Measurements from ENCODE around the gene CELF4. TPM values are rescaled to one million over a fixed set of nuclear protein-coding genes. Genes with fewer than 3 reads are reported as not detected.

Gene CELF4
- total RNA-seq, 6 donors from 2014 or later, result 0.15 to 1.4 (median 0.81) TPM; not detected in 1

DNA sequence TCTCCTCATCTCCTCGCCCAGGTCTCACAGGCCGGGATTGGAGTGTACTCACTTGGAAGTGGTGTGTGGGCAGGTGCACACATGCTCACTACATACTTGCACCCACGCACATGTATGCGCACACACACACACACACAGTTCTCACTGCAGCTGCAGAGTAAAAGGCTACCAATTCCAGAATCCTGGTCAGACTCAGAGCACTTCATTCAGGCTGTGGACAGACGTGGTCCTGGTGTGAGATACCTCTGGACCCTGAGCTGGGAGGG is 19.4 kb downstream of the CELF4 start:
- WGBS, 2 donors, result 86 to 90% methylated on average over 5 of the region's 5 CpGs
- TF ChIP-seq POLR2AphosphoS5 (IDR thresholded peaks at IDR 0.05) (no peak), EP300 (IDR thresholded peaks at IDR 0.05) (no peak), POLR2A (IDR thresholded peaks at IDR 0.05) (no peak)
- TF ChIP-seq, protein P1, sequence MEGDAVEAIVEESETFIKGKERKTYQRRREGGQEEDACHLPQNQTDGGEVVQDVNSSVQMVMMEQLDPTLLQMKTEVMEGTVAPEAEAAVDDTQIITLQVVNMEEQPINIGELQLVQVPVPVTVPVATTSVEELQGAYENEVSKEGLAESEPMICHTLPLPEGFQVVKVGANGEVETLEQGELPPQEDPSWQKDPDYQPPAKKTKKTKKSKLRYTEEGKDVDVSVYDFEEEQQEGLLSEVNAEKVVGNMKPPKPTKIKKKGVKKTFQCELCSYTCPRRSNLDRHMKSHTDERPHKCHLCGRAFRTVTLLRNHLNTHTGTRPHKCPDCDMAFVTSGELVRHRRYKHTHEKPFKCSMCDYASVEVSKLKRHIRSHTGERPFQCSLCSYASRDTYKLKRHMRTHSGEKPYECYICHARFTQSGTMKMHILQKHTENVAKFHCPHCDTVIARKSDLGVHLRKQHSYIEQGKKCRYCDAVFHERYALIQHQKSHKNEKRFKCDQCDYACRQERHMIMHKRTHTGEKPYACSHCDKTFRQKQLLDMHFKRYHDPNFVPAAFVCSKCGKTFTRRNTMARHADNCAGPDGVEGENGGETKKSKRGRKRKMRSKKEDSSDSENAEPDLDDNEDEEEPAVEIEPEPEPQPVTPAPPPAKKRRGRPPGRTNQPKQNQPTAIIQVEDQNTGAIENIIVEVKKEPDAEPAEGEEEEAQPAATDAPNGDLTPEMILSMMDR (IDR thresholded peaks at IDR 0.05), result no peak
- ATAC-seq (ENCODE audit: low FRiP score in 2 of 2), result no peak
- no peaks in the 10 kb centered on the region for H3K9me3 ChIP-seq
- H3K36me3 ChIP-seq, result no peaks in the 10 kb centered on the region
- no peaks in the 10 kb centered on the region for H3K27me3 ChIP-seq
- no peak overlapping the region for H3K27ac ChIP-seq
- no peak for DNase-seq
- H3K4me3 ChIP-seq, result no peak overlapping the region
- no peaks in the 10 kb centered on the region for H3K4me1 ChIP-seq

DNA sequence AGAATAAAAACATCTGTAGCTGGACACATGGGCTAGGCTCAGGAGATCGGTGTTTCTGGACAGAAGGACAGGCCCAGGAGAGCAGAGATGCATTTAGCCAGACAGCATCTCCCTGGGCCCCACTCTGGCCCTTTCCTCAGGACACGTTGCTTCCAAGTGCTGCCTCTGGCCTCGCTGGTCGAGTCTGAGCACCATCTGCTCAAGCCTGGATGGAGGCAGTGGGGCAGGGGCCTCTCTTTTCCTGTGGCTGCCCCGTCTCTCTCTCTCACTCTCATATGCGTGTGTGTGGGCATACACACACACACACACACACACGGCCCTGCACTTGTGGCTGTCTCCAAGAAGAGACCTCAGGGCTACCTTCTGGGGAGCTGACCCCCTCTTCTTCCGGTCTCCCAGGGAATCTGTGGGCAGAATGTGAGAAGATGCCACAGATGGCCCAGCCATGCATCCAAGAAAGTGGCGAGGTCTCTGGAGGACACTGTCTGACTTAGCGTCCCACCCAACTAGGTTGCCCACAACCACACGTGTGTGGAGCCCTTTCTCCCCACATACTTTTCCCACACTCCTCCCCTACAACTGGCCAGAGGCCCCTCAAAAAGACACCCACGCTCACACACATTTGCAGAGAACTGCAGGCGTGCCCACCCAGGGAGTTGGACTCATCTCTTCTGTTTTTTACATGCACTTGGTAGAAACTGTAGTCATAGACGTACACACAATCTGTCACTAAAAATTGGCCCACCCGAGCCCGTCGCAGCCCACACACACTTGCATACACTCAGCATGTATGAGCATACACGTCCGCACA is 19.9 kb downstream of the CELF4 start:
- Histone ChIP-seq H3K27ac (no peak overlapping the region), H3K27me3 (no peaks in the 10 kb centered on the region), H3K4me3 (no peak overlapping the region), H3K9me3 (no peaks in the 10 kb centered on the region), H3K4me1 (no peaks in the 10 kb centered on the region), H3K36me3 (no peaks in the 10 kb centered on the region)
- DNase-seq (no peak), ATAC-seq (ENCODE audit: low FRiP score in 2 of 2) (no peak)
- TF ChIP-seq EP300 (IDR thresholded peaks at IDR 0.05) (no peak), POLR2A (IDR thresholded peaks at IDR 0.05) (no peak), POLR2AphosphoS5 (IDR thresholded peaks at IDR 0.05) (no peak)
- TF ChIP-seq, protein P1 (IDR thresholded peaks at IDR 0.05), result no peak
- 84 to 86% methylated on average over 16 to 19 of the region's 19 CpGs for WGBS, 2 donors

DNA sequence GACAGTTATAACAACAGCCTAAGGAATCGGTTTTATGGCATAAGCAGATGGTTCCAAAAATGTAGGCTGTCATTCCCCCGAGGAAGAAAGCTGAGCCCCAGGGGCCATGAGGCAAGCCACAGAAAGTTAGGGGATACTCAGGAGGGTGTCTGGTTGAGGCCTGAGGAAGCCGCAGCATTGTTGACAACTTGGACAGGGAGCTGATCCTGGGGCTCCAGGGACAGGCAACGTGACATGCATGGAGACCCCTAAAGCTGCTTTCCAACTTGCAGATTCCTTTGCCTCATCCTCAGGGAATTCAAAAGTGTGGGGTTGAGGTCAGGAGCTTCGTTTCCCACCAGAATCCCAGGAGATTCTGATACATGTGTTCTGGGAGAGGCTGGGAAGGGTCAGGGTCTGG is 20.9 kb downstream of the CELF4 start:
- no peaks in the 10 kb centered on the region for H3K36me3 ChIP-seq
- ATAC-seq (ENCODE audit: low FRiP score in 2 of 2) (no peak), DNase-seq (no peak)
- WGBS, 2 donors, result 51 to 79% methylated on average over 4 to 5 of the region's 5 CpGs
- no peaks in the 10 kb centered on the region for H3K27me3 ChIP-seq
- H3K4me1 ChIP-seq, result no peaks in the 10 kb centered on the region
- TF ChIP-seq, protein P1 (IDR thresholded peaks at IDR 0.05), result no peak
- TF ChIP-seq EP300 (IDR thresholded peaks at IDR 0.05), result no peak
- TF ChIP-seq POLR2A (IDR thresholded peaks at IDR 0.05), result no peak
- no peak for TF ChIP-seq POLR2AphosphoS5 (IDR thresholded peaks at IDR 0.05)
- no peaks in the 10 kb centered on the region for H3K9me3 ChIP-seq
- H3K4me3 ChIP-seq, result no peak overlapping the region
- no peak overlapping the region for H3K27ac ChIP-seq

DNA sequence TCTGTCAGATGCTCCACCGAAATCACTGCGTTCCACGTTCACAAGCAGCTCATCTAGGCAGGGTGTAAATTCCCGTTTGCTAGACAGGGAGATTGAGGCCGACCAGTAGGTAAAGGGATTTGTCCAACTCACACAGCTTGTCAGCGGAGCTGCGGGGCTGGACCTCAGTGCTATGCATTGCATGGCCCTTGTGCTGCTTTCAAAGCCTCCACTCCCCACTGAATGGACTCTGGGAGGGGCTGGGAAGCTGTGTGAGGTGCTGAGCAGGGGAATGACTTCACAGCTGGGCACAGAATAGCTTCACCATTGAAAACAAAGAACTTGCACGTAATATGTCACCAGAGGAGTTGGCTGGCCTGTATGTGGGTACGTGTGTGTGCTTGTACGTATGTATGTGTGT is 21.4 kb downstream of the CELF4 start:
- Histone ChIP-seq H3K9me3 (no peaks in the 10 kb centered on the region), H3K4me3 (no peak overlapping the region), H3K27me3 (no peaks in the 10 kb centered on the region), H3K36me3 (no peaks in the 10 kb centered on the region), H3K4me1 (no peaks in the 10 kb centered on the region), H3K27ac (no peak overlapping the region)
- ATAC-seq (ENCODE audit: low FRiP score in 2 of 2) (no peak), DNase-seq (no peak)
- TF ChIP-seq EP300 (IDR thresholded peaks at IDR 0.05) (no peak), POLR2AphosphoS5 (IDR thresholded peaks at IDR 0.05) (no peak), POLR2A (IDR thresholded peaks at IDR 0.05) (no peak)
- TF ChIP-seq, protein P1 (IDR thresholded peaks at IDR 0.05), result no peak
- 81 to 87% methylated on average over 10 of the region's 10 CpGs for whole genome bisulfite sequencing, 2 donors

DNA sequence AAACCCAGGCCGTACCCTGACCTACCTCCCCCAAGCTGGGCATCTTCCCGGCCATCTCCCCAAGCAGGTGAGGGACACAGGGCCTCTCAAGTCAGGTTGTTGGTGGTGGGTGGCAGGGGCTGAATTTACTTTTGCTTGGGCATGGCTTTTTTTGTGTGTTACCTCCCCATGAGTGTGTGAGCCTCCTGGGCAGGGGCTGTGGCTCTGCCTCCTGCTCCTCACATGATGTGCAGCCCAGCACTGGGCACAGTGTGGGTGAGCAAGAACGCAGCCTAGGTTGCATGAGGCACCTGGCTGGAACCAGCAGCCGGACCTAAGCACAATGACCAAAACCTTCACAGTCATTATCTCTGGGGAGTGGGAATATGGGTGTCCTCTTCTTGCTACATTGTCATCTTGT is 22.3 kb downstream of the CELF4 start:
- no peak for DNase-seq

More for the DNA sequence above, 22.3 kb downstream of the CELF4 start:
- Histone ChIP-seq H3K36me3 (no peaks in the 10 kb centered on the region), H3K9me3 (no peaks in the 10 kb centered on the region), H3K27me3 (peaks cover 0 to under 1% (median 0%) of the 10 kb centered on the region in 4 donors), H3K4me1 (no peaks in the 10 kb centered on the region), H3K27ac (no peak overlapping the region), H3K4me3 (no peak overlapping the region)
- TF ChIP-seq EP300 (IDR thresholded peaks at IDR 0.05) (no peak), POLR2A (IDR thresholded peaks at IDR 0.05) (no peak), POLR2AphosphoS5 (IDR thresholded peaks at IDR 0.05) (no peak)
- TF ChIP-seq, protein P1 (IDR thresholded peaks at IDR 0.05), result no peak
- no peak for ATAC-seq (ENCODE audit: low FRiP score in 2 of 2)
- whole genome bisulfite sequencing, 2 donors, result 86 to 92% methylated on average over 3 to 4 of the region's 4 CpGs

Measured in upper lobe of left lung (tissue), 6 donors.